WTC11 (cell line): Measurements from ENCODE around the gene RUSC2. TPM values are rescaled to one million over a fixed set of nuclear protein-coding genes. Genes with fewer than 3 reads are reported as not detected.

ENCODE experiments used
- ATAC-seq: fragments of 200-7000 bp; cut with Tn5 transposase; 2 replicates; pipeline ENCODE4 v1.10.0; 2021; ENCODE audit warnings: mild to moderate bottlenecking, moderate library complexity
- CTCF ChIA-PET: fragments of 300-600 bp; sonication (Branson Sonifier 250); formaldehyde crosslinking; loops from one replicate; lab custom pipeline; 2021; ENCODE audit warnings: antibody characterized with exemption; lab: Charles Lee
- POLR2A ChIA-PET: fragments of 350-600 bp; sonication (Branson Sonifier 250); formaldehyde crosslinking; loops from one replicate; lab custom pipeline; 2021; ENCODE audit warnings: antibody characterized with exemption; lab: Charles Lee
- DNase-seq: peaks from one replicate; pipeline ENCODE4 v3.0.0; 2021; ENCODE audit warnings: low spot score
- H3K27ac Mint-ChIP-seq: 2 replicates; pipeline ENCODE4 v1.8.0; 2021; ENCODE audit warnings: mixed read lengths
- H3K27me3 Mint-ChIP-seq: 2 replicates; pipeline ENCODE4 v1.8.0; 2021; ENCODE audit warnings: low read depth, mild to moderate bottlenecking, moderate library complexity, mixed read lengths
- H3K36me3 Mint-ChIP-seq: 2 replicates; pipeline ENCODE4 v1.8.0; 2021; ENCODE audit warnings: mixed read lengths
- H3K4me1 Mint-ChIP-seq: 2 replicates; pipeline ENCODE4 v1.8.0; 2022; ENCODE audit warnings: mixed read lengths
- H3K4me3 Mint-ChIP-seq: 2 replicates; pipeline ENCODE4 v1.8.0; 2021; ENCODE audit warnings: mild to moderate bottlenecking, moderate library complexity, mixed read lengths
- H3K9me3 Mint-ChIP-seq: 2 replicates; pipeline ENCODE4 v1.8.0; 2021; ENCODE audit warnings: mixed read lengths
- ATF6 ChIP-seq: sonication (generic); formaldehyde crosslinking; IDR thresholded peaks from 2 replicates; pipeline ENCODE4 v1.8.1; 2023; ENCODE audit warnings: mild to moderate bottlenecking, missing genetic modification reagents
- CBFB ChIP-seq: sonication (generic); formaldehyde crosslinking; IDR thresholded peaks from 2 replicates; pipeline ENCODE4 v1.8.1; 2022; ENCODE audit warnings: mild to moderate bottlenecking, low read depth, missing genetic modification reagents
- CTCF ChIP-seq: fragments of 200-600 bp; IDR thresholded peaks from 2 replicates; pipeline ENCODE4 v1.8.0; 2022; ENCODE audit warnings: antibody characterized with exemption
- FOXJ3 ChIP-seq: sonication (generic); formaldehyde crosslinking; IDR thresholded peaks from 2 replicates; pipeline ENCODE4 v1.9.0; 2021; ENCODE audit warnings: missing genetic modification reagents, mild to moderate bottlenecking, borderline replicate concordance
- RORB ChIP-seq: fragments of 250-450 bp; sonication (Bioruptor Pico); IDR thresholded peaks from 2 replicates; pipeline ENCODE4 v1.9.0; 2021; ENCODE audit warnings: mild to moderate bottlenecking
- SOX15 ChIP-seq: fragments of 250-450 bp; sonication (Bioruptor Pico); IDR thresholded peaks from 2 replicates; pipeline ENCODE4 v1.9.0; 2021; ENCODE audit warnings: mild to moderate bottlenecking
- ZNF232 ChIP-seq: sonication (generic); formaldehyde crosslinking; IDR thresholded peaks from 2 replicates; pipeline ENCODE4 v1.8.0; 2022; ENCODE audit warnings: mild to moderate bottlenecking, missing genetic modification reagents
- total RNA-seq: library from RNA; stranded (reverse); gene quantifications from 3 replicates; pipeline ENCODE4 v1.2.3, GENCODE V29; 2021
- TF ChIP-seq, protein P1 (sequence below): sonication (generic); formaldehyde crosslinking; IDR thresholded peaks from 2 replicates; pipeline ENCODE4 v1.8.0; 2022; ENCODE audit warnings: mild to moderate bottlenecking, missing genetic modification reagents
- TF ChIP-seq, protein P2 (sequence below): fragments of 250-450 bp; sonication (Bioruptor Pico); IDR thresholded peaks from 2 replicates; pipeline ENCODE4 v1.9.0; 2021; ENCODE audit warnings: mild to moderate bottlenecking, borderline replicate concordance
- TF ChIP-seq, protein P3 (sequence below): sonication (generic); formaldehyde crosslinking; IDR thresholded peaks from 2 replicates; pipeline ENCODE4 v1.8.0; 2023; ENCODE audit warnings: mild to moderate bottlenecking, missing genetic modification reagents
- TF ChIP-seq, protein P4 (sequence below): sonication (generic); formaldehyde crosslinking; IDR thresholded peaks from 2 replicates; pipeline ENCODE4 v1.8.1; 2023; ENCODE audit warnings: mild to moderate bottlenecking, missing genetic modification reagents, moderate library complexity

Gene RUSC2
- total RNA-seq, 1 experiment from 2014 or later, result 9.4 TPM

- TF ChIP-seq, protein P1, sequence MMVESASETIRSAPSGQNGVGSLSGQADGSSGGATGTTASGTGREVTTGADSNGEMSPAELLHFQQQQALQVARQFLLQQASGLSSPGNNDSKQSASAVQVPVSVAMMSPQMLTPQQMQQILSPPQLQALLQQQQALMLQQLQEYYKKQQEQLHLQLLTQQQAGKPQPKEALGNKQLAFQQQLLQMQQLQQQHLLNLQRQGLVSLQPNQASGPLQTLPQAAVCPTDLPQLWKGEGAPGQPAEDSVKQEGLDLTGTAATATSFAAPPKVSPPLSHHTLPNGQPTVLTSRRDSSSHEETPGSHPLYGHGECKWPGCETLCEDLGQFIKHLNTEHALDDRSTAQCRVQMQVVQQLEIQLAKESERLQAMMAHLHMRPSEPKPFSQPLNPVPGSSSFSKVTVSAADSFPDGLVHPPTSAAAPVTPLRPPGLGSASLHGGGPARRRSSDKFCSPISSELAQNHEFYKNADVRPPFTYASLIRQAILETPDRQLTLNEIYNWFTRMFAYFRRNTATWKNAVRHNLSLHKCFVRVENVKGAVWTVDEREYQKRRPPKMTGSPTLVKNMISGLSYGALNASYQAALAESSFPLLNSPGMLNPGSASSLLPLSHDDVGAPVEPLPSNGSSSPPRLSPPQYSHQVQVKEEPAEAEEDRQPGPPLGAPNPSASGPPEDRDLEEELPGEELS (CRISPR knock-in tag), result no peak
- TF ChIP-seq, protein P2, sequence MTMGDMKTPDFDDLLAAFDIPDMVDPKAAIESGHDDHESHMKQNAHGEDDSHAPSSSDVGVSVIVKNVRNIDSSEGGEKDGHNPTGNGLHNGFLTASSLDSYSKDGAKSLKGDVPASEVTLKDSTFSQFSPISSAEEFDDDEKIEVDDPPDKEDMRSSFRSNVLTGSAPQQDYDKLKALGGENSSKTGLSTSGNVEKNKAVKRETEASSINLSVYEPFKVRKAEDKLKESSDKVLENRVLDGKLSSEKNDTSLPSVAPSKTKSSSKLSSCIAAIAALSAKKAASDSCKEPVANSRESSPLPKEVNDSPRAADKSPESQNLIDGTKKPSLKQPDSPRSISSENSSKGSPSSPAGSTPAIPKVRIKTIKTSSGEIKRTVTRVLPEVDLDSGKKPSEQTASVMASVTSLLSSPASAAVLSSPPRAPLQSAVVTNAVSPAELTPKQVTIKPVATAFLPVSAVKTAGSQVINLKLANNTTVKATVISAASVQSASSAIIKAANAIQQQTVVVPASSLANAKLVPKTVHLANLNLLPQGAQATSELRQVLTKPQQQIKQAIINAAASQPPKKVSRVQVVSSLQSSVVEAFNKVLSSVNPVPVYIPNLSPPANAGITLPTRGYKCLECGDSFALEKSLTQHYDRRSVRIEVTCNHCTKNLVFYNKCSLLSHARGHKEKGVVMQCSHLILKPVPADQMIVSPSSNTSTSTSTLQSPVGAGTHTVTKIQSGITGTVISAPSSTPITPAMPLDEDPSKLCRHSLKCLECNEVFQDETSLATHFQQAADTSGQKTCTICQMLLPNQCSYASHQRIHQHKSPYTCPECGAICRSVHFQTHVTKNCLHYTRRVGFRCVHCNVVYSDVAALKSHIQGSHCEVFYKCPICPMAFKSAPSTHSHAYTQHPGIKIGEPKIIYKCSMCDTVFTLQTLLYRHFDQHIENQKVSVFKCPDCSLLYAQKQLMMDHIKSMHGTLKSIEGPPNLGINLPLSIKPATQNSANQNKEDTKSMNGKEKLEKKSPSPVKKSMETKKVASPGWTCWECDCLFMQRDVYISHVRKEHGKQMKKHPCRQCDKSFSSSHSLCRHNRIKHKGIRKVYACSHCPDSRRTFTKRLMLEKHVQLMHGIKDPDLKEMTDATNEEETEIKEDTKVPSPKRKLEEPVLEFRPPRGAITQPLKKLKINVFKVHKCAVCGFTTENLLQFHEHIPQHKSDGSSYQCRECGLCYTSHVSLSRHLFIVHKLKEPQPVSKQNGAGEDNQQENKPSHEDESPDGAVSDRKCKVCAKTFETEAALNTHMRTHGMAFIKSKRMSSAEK, result no peak
- TF ChIP-seq ATF6 (CRISPR knock-in tag) (no peak), CBFB (CRISPR knock-in tag) (no peak), CTCF (no peak), ZNF232 (CRISPR knock-in tag) (no peak)
- TF ChIP-seq, protein P3, sequence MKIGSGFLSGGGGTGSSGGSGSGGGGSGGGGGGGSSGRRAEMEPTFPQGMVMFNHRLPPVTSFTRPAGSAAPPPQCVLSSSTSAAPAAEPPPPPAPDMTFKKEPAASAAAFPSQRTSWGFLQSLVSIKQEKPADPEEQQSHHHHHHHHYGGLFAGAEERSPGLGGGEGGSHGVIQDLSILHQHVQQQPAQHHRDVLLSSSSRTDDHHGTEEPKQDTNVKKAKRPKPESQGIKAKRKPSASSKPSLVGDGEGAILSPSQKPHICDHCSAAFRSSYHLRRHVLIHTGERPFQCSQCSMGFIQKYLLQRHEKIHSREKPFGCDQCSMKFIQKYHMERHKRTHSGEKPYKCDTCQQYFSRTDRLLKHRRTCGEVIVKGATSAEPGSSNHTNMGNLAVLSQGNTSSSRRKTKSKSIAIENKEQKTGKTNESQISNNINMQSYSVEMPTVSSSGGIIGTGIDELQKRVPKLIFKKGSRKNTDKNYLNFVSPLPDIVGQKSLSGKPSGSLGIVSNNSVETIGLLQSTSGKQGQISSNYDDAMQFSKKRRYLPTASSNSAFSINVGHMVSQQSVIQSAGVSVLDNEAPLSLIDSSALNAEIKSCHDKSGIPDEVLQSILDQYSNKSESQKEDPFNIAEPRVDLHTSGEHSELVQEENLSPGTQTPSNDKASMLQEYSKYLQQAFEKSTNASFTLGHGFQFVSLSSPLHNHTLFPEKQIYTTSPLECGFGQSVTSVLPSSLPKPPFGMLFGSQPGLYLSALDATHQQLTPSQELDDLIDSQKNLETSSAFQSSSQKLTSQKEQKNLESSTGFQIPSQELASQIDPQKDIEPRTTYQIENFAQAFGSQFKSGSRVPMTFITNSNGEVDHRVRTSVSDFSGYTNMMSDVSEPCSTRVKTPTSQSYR (CRISPR knock-in tag), result no peak
Observed at GRCh38 chr9:35446012-35446411, 43.9 kb upstream of the RUSC2 start (continued).

- no peaks in the 10 kb centered on the region for H3K4me1 Mint-ChIP-seq
- CTCF ChIA-PET, result interaction anchor here (1.5 kb wide), 1 partner anchor 105 kb away, joined by 7 read pairs; no protein-coding TSS in a partner anchor
- no peak overlapping the region for H3K4me3 Mint-ChIP-seq
- H3K36me3 Mint-ChIP-seq, result no peaks in the 10 kb centered on the region
- H3K9me3 Mint-ChIP-seq, result peaks cover 10% of the 10 kb centered on the region
- H3K27me3 Mint-ChIP-seq, result peaks cover 41% of the 10 kb centered on the region
- ATAC-seq (no peak), DNase-seq (no peak)
- H3K27ac Mint-ChIP-seq, result no peak overlapping the region
- POLR2A ChIA-PET, result interaction anchor here (0.5 to 0.9 kb wide), 2 partner anchors 24 to 90 kb away, joined by 3 to 4 read pairs; no protein-coding TSS in a partner anchor
- TF ChIP-seq FOXJ3 (CRISPR knock-in tag), result no peak
- TF ChIP-seq, protein P1 (CRISPR knock-in tag), result no peak
- no peak for TF ChIP-seq ATF6 (CRISPR knock-in tag)
- TF ChIP-seq, protein P3 (CRISPR knock-in tag), result no peak
- TF ChIP-seq RORB (CRISPR knock-in tag), result no peak
- TF ChIP-seq, protein P4, sequence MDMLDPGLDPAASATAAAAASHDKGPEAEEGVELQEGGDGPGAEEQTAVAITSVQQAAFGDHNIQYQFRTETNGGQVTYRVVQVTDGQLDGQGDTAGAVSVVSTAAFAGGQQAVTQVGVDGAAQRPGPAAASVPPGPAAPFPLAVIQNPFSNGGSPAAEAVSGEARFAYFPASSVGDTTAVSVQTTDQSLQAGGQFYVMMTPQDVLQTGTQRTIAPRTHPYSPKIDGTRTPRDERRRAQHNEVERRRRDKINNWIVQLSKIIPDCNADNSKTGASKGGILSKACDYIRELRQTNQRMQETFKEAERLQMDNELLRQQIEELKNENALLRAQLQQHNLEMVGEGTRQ (CRISPR knock-in tag), result no peak
- no peak for TF ChIP-seq SOX15 (CRISPR knock-in tag)
Observed at GRCh38 chr9:35448496-35448895, 41.4 kb upstream of the RUSC2 start.
